Muscle of arm (tissue), 12 donors: ENCODE data around the gene NUP153. TPM values are rescaled to one million over a fixed set of nuclear protein-coding genes. Genes with fewer than 3 reads are reported as not detected.

Experiments
- polyA plus RNA-seq, 12 donors: library from polyadenylated mRNA; unstranded; fragments of 120-200 nt; gene quantifications; one replicate each; pipeline ENCODE4 v1.2.1, GENCODE V29; 2013; ENCODE audit not compliant: insufficient read length in 12 of 12

NUP153 gene
- polyA plus RNA-seq, 12 donors = 26.5 to 39.8 (median 35.9) TPM; not detected in 1

Other genes with a start within 250 kb of the NUP153 start
- gene FAM8A1, start 106.6 kb downstream of the NUP153 start, polyA plus RNA-seq = 10 to 100 TPM in 11 of 12 donors, not detected in 1; 28.7 to 37.8 (median 31.9) TPM